GM12874 (cell line): ENCODE data around the gene CCDC187.

Experiments
- TF ChIP-seq, protein P1 (sequence below): IDR thresholded peaks from 2 replicates; pipeline ENCODE4 v1.5.1; 2011; ENCODE audit warnings: low read depth, mild to moderate bottlenecking, control low read depth, low read length, moderate library complexity; ENCODE audit not compliant: insufficient read depth

The CCDC187 gene

GRCh38 chr9:136242248-136242647 lies 61.6 kb downstream of the CCDC187 start:
- TF ChIP-seq, protein P1, sequence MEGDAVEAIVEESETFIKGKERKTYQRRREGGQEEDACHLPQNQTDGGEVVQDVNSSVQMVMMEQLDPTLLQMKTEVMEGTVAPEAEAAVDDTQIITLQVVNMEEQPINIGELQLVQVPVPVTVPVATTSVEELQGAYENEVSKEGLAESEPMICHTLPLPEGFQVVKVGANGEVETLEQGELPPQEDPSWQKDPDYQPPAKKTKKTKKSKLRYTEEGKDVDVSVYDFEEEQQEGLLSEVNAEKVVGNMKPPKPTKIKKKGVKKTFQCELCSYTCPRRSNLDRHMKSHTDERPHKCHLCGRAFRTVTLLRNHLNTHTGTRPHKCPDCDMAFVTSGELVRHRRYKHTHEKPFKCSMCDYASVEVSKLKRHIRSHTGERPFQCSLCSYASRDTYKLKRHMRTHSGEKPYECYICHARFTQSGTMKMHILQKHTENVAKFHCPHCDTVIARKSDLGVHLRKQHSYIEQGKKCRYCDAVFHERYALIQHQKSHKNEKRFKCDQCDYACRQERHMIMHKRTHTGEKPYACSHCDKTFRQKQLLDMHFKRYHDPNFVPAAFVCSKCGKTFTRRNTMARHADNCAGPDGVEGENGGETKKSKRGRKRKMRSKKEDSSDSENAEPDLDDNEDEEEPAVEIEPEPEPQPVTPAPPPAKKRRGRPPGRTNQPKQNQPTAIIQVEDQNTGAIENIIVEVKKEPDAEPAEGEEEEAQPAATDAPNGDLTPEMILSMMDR, result no peak

- TF ChIP-seq, protein P1, result no peak
Measured at GRCh38 chr9:136241542-136241941, 62.4 kb downstream of the CCDC187 start.

GRCh38 chr9:136240941-136241340 lies 63.0 kb downstream of the CCDC187 start:
- TF ChIP-seq, protein P1, result no peak

GRCh38 chr9:136239983-136240330 lies 63.9 kb downstream of the CCDC187 start:
- TF ChIP-seq, protein P1, result no peak

GRCh38 chr9:136239135-136239982 lies 64.5 kb downstream of the CCDC187 start:
- TF ChIP-seq, protein P1, result no peak

- TF ChIP-seq, protein P1, result no peak
Measured at GRCh38 chr9:136238342-136238732, 65.6 kb downstream of the CCDC187 start.

DNA sequence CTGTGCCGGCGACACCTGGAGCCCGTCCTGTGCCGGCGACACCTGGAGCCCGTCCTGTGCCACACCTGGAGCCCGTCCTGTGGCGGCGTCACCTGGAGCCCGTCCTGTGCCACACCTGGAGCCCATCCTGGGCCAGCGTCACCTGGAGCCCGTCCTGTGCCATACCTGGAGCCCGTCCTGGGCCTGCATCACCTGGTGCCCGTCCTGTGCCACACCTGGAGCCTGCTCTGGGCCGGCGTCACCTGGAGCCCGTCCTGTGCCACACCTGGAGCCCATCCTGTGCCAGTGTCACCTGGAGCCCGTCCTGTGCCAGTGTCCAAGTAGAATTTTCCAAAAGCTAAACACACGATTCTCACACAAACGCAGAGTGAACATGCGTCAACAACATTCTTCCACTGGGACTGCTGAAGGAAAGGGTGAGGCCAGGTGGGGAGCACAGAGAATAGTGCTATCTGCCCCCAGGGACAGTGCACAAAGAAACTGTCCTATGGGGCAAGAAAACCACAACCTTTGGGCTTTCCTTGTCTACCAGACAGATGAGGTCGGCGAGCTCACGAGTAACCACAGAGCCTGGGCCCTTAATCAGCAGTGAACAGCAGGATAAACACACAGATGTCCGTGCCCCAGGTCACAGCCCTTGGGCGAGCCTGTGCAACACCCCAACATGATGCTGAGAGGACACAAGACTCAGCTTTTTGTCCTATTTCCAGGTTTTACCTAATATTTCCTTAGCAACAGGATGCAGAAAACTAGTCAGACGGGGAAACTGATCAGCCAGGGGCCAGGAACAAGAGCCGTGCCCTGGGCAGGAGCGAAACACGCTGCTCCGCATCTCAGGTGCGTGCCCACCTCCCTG lies 66.2 kb downstream of the CCDC187 start:
- TF ChIP-seq, protein P1, result no peak
